GM21390 (cell line): ENCODE results near the gene USP36.
"Not testable (repeated sequence)": the region's sequence is repeated elsewhere in the genome, so short reads cannot be mapped to it uniquely, and the experiment has no call there.

Experiments
- ATAC-seq: cut with Tn5 transposase; IDR thresholded peaks from one replicate; pipeline ENCODE4 v1.9.1; 2021; ENCODE audit not compliant: unreplicated experiment

USP36 gene

DNA sequence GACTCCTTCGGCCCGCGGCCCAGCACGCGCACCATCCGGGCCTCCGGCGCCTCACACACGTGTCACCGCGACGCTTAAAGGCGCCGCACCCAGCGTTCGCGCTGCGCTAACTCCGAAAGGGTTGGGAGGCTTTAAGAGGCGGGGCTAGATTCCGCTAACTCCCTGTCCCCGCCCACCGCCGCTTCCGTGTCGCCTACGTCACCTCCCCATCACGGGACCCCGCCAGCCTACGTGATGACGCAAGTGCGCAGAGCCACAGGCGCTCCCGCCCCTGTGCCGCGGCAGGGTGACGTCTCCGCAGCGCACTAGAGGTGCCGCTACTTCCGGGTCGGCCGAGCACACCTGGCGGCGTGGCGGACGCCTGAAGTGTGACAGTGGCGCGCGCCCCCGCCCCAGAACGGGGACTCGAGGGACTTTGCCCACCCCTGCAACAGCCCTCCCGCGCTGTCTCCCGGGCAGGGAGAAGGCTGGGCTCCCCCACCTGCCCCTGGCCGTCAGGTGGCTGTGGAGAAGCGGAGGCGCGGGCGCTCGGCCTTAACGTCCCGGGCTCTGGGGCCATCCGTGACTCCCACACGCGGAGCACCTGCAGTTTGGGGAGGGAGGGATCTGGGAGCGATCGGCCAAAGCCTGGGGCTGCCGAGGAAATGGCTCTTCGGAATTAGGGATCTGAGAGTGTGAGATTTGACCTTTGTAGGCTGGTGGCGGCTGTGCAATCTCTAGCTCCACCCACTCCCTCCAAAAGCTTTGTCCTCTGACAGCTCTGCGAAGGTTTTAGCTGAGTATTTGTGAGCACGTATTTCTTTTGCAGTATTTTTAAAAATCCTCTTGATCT, at the start of gene USP36:
USP36 (minus strand) TSS at position 35 of the 832 bp plus-strand sequence. CDS start 4,451 bp downstream, outside the sequence.
- ATAC-seq, result peak; percentile 86

DNA sequence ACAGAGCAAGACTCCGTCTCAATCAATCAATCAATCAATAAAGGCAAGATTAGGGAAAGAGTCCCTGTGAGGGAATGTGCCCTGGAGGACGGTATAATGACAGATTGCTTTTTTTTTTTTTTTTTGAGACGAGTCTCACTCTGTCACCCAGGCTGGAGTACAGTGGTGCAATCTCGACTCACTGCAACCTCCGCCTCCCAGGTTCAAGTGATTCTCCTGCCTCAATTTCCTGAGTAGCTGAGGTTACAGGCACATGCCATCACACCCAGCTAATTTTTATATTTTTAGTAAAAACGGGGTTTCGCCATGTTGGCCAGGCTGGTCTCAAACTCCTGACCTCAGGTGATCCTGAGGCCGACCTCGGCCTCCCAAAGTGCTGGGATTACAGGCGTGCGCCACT, 49.5 kb upstream of the USP36 start:
- ATAC-seq, result not testable (repeated sequence)

DNA sequence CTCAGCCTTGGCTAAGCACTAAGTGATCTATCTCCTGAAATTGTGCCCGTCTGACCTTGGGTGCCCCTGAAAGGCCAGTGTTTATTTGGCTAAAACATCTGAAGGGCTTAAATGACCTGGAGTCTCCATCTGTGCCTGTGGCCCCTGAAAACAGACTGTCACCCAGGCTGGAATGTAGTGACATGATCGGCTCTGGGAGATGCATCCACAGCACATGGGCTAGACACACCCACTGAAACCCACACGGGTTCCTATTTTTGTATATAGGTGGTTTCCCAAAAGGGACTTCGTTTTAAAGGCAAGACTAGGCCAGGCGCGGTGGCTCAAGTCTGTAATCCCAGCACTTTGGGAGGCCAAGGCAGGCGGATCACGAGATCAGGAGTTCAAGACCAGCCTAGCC, 48.9 kb upstream of the USP36 start:
- ATAC-seq, result no peak

DNA sequence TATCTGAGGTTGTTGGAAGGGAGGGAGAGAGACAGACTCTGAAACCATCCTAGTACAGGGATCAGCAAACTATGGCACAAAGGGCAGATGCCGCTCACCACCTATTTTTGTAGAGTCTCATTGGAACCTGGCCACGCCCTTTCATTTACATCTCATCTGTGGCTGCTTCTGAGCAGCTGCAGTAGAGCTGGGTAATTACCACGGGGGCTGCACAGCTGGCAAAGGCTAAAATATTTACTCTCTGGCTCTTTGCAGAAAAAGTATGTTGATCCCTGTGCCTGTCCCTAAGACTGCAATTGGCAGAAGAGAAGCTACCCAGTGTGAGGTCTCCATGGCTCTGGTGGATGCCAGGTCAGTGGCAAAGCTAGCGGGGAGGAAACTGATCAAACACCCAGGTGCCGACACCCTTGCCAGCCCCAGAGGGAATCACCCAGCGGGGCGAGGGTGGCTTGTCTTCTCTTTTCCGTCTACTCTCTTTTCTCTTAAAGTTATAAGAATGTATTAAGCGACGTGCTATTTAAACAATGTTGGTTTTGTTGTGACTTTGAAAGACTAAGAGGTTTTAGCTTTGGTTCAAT, 48.4 kb upstream of the USP36 start:
- ATAC-seq, result no peak

DNA sequence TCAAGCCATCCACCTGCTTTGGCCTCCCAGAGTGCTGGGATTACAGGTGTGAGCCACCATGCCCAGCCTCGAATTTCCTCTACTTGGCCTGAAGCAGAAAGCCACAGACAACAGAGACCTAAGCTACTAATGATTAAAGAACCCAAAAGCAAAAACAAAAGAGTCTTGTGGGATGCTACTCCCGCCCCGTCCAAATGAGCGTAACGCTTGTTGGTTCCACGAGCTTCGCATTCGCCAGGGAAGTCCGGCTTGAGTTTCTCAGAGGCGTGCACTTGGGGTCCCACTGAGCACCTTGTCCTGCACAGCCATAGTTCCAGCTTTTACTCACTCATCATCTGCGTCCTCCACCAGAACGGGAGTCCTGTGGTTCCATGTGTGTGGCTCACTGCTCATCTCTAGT, 46.3 kb upstream of the USP36 start:
- ATAC-seq, result no peak

DNA sequence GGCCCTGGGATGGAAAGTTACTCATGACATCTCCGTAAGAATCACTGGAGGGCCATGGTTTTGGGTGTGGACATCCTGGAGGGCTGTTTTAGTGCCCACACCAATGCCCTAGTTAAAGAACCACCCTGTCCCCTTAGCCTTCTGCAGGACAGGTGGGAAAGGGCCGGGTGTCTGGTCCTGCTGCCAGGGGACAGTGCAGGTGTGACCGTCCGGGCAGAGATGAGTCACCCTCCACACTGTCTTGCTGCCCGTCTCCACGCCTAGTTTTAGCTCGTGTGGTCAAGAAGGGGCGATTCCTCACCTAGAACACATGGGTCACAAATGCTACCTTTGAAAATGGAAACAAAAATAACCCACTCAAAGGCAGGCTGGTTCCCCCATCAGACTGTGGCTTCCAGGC, 45.3 kb upstream of the USP36 start:
- no peak for ATAC-seq

DNA sequence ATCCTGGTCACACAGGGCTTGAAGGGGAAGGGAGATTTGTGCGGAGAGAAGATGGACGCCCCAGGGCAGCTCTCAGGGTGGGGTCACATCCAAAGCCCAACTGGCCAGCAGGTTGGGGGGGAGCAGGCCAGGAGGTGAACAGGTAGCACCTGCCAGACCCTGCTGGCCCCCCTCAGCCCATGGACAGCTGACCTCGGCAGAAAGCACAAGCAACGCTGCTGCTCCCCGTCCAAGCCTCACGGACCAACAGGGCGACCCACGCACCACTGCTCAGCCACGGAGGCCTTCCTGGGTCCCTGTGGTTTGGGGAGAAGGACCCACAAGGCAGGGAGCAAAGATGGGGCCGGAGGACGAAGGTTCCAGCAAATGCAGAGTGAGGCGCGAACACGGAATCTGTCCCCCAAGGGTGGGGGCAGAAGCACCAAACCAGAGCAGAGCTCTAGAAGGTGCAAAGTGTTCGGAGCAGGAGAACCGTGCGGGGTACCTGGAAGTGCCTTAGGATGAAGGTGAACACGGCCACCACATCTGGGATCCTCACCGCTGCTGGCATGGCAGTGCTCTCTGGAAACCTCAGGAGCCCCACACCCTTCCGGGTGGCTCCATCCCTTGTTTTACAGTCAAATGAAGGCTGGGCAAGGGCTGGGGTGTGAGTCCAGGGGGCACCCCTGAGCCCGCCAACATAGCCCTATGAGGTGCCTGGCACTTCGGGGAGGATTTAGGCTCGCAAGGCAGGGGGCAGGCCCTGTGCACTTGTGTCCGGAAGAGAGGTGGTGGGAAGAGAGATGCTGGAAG, 44.5 kb upstream of the USP36 start:
- ATAC-seq, result no peak

DNA sequence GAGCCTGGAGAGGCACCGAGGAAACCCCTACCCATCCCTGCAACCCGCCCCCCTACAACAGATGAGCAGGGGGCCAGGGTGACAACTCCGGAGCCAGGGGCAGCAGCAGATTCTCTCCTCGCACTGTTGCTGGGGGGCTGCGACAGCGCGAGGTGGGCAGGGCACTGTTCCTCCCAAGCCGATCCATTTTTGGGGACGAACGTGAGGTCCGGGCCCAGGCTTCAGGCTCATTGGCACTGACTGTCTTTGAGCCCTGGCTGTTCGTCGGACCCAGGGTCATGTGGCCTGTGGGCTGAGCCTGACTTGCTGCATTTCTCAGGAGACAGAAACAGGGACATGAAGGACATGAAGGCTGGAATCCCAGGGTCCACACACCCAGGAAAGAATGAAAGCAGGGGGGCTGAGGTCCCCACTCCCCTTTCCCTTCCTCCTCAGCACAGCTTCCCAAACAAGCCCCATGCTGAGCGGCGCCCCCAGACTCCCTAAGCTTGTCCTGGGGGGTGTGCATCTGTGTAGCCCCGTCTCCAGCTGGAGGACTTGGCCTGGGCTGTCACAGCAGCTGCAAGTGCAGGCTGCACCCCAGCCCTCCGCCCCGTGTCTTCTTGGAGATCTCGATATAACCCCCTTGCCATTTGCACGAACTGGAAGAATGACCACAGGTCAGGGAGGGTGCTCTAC, 43.7 kb upstream of the USP36 start:
- no peak for ATAC-seq

DNA sequence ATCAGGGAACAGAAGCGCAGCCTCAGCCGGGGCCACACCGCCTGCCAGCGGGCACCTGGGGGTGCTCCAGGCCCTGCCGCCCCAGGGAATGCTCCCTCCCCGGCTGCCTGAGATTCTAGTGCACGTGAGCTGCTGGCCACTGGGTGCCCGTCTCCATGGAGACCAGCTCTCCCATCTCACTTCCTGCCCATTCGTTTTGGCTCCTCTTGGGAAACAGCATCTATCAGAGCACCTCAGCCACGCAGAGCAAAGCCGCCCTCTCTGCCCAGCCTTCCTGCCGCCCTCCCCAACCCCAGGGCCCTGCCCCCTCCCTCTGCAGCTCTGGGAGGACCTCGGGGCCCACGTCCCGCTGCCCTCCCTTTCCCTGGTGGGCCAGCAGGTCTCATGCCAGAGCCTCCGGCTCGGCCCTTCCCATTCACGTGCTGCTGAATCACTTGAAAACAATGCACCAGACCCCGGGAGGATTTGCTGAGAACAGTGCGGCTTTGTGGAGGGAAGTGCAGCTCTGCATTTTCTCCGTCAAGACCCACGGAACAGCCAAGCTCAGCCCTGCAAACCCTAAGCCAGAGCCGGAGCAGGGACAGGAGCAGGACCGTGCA, 43.0 kb upstream of the USP36 start:
- ATAC-seq, result no peak

DNA sequence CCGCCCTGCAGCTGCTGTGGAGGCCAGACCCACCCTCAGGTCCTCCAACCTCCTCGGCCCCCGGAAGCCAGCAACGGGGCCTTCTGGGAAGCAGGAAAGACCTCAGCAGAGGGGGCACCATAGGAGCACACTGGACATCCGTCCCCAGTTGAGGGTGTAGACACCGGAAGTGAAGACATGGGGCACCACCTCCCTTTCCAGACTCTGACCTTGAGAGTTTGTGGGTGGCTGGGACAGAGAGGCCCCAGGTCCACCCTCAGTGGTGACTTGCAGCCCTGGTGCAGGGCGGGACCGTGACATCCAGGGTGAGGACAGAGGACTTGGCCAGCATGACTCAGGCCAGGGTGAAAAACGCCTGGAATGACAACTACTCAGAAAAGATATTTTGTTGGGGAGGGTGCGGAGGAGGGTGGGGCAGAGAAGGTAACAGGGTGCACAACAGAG, 42.5 kb upstream of the USP36 start:
- no peak for ATAC-seq

DNA sequence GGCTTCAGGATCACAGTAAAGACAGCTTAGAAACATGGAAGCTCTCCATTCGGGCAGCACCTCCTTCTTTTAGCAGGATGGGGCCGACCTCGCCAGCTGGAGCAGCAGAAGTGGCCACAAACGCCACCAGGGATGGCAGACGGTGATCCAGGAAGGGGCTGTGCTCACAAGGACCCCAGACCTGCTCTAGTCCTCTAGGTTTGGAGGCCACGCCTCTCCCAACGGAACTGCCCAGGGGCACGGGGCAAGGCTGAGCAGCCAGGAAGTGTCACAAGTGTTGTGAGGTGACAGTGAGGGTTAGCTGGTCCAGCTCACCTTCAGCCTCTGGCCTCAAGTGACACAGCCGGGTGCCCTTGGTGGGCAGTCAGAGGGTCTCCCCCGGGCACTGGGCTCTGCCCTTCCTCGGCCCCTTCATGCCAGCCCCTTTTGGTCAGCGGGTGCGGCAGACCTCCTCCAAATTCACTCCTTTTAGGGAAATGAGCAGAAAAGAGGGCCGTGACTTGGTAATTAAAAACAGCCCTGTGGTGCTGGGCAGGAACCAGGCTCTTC, 42.0 kb upstream of the USP36 start:
- no peak for ATAC-seq

DNA sequence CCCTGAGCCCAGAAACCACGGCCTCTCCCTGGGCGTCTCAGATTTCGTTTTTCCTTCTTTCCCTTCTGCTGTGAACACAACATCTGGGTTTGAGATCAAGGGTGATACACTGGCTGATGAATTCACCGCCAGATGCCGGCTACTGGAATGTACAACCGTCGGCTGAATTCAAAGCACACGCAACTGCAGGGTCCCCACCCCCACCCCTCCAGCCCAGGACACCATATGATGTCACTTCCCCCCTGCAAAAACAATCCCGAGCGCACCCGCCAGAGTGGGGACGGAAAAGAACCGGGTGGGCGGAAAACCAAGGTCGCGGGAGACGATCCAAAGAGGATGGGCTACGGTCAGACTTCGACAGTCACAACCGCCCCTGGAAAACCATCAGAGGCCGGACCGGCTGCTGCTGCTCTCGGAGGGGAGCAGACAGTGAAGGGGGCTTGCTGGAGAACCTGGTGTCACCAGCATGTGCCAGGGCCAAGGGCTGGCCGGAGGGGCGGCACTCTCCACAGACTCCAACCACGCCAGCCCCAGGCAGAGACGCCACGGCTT, 39.1 kb upstream of the USP36 start:
- no peak for ATAC-seq

DNA sequence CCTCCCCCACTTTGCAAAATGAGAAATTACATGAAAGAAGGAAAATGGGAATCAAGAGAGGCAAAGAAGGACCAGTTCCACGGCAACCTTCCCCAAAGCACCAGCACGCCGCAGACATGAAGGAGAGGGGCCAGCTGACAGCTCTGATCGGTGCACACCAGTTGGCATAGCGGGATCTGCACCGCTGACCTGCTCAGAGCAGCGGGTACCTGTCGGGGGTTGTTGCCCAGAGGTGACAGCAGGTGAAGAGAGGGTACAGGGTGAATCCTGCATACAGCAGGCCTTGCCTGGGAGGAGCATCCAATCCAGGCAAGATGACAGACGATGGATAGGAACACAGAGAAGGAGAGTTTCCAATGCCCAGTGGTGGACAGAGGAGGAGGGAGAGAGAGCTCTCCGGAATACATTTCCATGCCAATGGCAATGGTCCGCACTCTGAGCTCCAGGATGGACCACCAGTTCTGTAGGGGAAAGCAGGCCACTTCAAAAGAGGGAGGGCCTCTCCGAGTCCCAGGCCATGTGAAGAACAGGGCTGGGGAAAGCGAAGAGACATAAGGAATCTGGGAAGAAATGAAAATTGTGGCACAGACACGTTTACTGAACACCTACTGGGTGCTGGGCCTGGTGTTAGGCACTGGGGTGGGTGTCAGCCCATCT, 38.4 kb upstream of the USP36 start:
- ATAC-seq, result no peak

DNA sequence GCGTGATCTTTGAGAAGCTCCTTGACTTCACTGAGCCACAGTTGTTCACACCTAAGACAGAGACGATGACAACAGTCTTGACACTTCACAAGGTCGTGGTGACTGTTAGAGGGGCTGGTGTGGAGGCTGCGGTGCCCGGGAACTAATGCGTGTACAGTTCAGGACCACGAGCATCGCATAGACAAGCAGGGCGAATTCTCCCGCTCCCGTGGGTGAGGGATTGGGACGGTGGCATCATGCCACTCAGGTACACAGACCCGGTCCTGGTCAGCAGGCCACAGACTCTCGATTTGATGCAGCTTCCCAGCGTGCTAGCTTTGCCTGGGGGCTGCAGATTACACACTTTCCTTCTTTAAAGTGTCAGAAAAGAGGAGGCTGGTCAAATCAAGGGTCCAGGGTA, 37.6 kb upstream of the USP36 start:
- no peak for ATAC-seq

DNA sequence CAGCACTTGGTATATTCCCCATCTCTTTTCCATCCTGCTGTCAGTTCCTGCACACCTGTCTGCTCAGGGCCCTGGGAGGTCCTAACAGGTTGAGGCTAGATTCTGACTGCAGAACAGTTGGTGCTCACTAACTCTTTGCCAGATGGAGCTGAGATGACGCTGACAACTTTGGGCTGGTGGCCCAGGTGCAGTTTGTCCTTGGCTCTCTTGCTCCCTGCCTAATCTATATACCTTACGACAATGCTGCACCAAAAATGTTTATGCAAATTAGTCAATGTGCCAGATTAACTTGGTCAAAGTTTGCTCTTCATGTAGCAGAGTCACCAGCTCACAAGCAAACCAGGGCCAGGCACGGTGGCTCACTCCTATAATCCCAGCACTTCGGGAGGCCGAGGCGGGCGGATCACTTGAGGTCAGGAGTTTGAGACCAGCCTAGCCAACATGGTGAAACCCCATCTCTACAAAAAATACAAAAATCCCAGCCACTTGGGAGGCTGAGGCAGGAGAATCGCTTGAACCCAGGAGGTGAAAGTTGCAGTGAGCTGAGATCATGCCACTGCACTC, 36.4 kb upstream of the USP36 start:
- ATAC-seq, result not testable (repeated sequence)

DNA sequence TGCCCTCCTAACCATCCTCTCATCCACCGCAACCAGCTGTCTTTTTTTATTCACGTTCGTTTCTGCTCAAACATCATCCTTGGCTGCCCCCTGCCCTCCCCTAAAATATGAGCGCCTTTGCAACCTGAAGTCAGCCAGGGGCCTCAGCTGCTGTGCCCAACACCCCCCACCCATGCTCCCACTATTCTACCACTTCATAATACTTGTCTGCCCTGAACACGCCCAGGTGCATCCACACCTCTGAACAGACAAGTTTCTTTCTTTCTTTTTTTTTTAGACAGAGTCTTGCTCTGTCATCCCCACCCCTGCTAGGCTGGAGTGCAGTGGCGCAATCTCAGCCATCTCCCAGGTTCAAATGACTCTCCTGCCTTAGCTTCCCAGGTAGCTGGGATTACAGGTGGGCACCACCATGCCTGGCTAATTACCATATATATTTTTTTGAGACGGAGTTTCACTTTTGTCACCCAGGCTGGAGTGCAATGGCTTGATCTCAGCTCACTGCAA, 35.5 kb upstream of the USP36 start:
- ATAC-seq, result no peak

DNA sequence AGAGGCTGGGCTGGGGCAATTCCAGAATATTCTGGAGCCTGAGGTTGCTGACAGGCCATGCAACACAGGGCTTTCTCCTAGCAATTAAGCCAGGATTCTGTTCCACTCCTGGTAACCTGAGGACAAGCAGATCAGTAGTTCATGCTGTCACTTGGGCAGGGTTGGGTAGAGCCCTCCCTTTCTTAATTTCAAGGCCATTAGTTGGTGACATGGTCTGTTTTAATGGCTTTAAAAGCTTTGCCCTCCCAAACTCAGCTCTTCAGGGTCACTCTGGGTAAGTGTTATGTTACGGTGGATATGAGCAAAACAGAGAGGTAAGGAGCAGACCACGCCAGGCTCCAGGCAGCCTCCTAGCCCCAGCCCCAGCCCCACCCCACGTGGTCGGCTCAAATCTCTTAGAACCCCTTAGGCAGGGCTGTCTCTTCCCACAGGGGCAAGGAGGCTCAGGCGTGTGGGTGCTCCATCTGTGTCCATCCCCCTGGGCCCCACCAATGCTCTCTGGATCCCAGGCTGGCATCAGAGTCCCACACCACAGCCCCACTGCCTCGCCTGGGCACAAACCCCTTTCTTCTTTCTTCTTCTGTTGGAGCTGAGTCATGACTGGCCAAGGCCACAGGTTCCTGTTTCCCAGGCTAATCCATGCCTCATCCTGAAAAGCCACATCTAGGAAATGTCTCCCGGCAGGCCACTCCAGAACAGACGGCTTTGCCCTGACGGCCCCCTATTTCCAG, 34.9 kb upstream of the USP36 start:
- ATAC-seq, result no peak

DNA sequence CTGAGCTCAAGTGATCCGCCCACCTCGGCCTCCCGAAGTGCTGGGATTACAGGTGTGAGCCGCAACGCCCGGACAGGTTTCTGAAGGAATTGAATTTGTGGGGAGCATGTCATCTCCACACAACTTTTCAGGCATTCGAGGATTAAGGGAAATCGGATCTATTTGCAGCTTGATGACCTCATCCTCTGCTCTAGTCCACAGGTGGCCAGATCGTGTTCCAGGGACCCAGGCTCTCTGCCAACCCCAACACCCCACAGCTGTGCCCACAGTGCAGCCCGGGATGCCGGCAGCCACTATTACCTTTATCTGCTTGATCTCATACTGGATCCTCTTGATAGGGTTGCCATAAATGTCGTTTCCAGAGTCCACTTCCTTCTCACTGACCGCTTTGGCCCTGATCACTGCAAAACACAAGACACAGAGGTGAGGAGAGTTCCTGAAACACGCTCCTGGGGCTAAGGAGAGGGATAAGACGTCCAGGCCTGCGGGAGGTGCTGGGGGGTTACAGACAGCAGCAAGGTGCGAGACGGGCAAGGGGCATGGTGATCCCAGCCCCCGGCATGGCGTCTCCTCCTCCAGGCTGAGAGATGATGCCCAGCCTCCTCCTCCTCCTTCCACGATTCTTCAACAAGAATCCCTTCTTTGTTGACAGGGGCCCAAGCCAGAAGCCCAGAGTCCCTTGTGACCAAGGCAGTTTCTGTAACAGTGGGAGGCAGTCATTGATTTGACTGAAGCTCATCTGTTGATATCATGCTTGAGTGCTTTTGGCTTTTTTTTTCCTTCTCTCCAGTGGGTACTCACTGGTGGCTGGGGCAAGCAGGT, 33.1 kb upstream of the USP36 start:
- ATAC-seq, result no peak
